Upper lobe of left lung (tissue), 6 donors: ENCODE results near the gene PARVG. TPM values are rescaled to one million over a fixed set of nuclear protein-coding genes. Genes with fewer than 3 reads are reported as not detected.

Experiments used
- ATAC-seq, 2 donors: fragments of 200-7000 bp; cut with Tn5 transposase; one replicate each; pipeline ENCODE4 v1.9.1; 2022; ENCODE audit warnings: mild to moderate bottlenecking in 2 of 2, moderate library complexity in 2 of 2; ENCODE audit not compliant: low FRiP score in 2 of 2
- DNase-seq, 2 donors: peaks; one replicate each; pipeline ENCODE4 v3.0.0-alpha.2; 2019 to 2020
- H3K27ac ChIP-seq, 4 donors: fragments of 200-600 bp; sonication (generic); one replicate each; pipeline ENCODE4 v1.5.1; 2016 to 2019
- H3K27me3 ChIP-seq, 4 donors: fragments of 200-600 bp; sonication (generic); one replicate each; pipeline ENCODE4 v1.5.1; 2017 to 2019
- H3K36me3 ChIP-seq, 4 donors: fragments of 200-600 bp; sonication (generic); one replicate each; pipeline ENCODE4 v1.5.1; 2016 to 2019
- H3K4me1 ChIP-seq, 4 donors: fragments of 200-600 bp; sonication (generic); one replicate each; pipeline ENCODE4 v1.5.1; 2018 to 2019
- H3K4me3 ChIP-seq, 4 donors: fragments of 200-600 bp; sonication (generic); one replicate each; pipeline ENCODE4 v1.5.1; 2017 to 2019; ENCODE audit warnings: mild to moderate bottlenecking in 2 of 4, moderate library complexity in 1 of 4
- H3K9me3 ChIP-seq, 4 donors: fragments of 200-600 bp; sonication (generic); one replicate each; pipeline ENCODE4 v1.5.1; 2018 to 2019
- EP300 ChIP-seq, 4 donors: sonication (generic); formaldehyde crosslinking; IDR thresholded peaks; one replicate each; pipeline ENCODE4 v1.5.1; 2017; ENCODE audit warnings: antibody characterized with exemption in 4 of 4, control low read depth in 2 of 4
- POLR2A ChIP-seq, 4 donors: fragments of 450-650 bp; IDR thresholded peaks; one replicate each; pipeline ENCODE4 v1.5.1; 2016 to 2017; ENCODE audit warnings: antibody characterized with exemption in 4 of 4, mild to moderate bottlenecking in 2 of 4
- POLR2AphosphoS5 ChIP-seq, 2 donors: sonication (generic); formaldehyde crosslinking; IDR thresholded peaks; one replicate each; pipeline ENCODE4 v1.5.1; 2017; ENCODE audit warnings: antibody characterized with exemption in 2 of 2
- WGBS, 2 donors: methylation state at CpG; one replicate each; pipeline ENCODE4 v1.1.5; 2017 to 2018; 5-methylcytosine and 5-hydroxymethylcytosine counted together
- total RNA-seq, 6 donors: library from RNA; depleted of rRNA in 4 of 6; stranded (reverse); fragments of >200 nt in 4 of 6; gene quantifications; one replicate each; pipeline versions ENCODE4 v1.1.0 to v1.2.1, GENCODE V29; 2016 to 2021
- TF ChIP-seq, protein P1 (sequence below), 6 experiments: fragments of 450-650 bp in 4 of 6; fragments of 200-600 bp in 2 of 6; sonication (generic) in 2 of 6; IDR thresholded peaks; one replicate each; pipeline ENCODE4 v1.5.1; 2016 to 2019; ENCODE audit warnings: antibody characterized with exemption in 6 of 6
- donor health status: DM: no; HTN: no; CAD: no; lungs with moderate emphysema.
- donor health status: DM: no; HTN: yes; CAD: no; lungs with severe emphysema.

PARVG gene
- total RNA-seq, 6 donors from 2014 or later, result 42.4 to 315 (median 82.4) TPM

DNA sequence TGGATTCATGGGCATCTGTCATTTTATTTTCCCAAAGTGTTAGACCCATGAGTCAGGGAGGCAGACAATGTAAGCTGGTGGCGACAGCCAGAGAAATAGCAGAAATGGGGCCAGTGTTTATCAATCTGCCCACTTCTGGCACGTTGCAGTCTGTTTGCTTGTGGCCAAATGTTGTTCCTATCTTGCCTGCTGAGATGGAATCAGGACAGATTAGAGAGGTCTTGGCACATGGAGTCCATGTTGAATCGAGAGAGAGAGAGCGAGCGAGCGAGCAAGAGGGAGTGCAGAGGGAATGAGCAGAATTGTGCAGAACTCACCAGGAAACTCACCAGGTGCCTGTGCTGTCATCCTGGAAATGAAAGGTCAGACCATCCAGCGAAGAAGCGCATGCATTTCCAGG, 21.9 kb upstream of the PARVG start:
- ATAC-seq, result no peak
- TF ChIP-seq, protein P1, sequence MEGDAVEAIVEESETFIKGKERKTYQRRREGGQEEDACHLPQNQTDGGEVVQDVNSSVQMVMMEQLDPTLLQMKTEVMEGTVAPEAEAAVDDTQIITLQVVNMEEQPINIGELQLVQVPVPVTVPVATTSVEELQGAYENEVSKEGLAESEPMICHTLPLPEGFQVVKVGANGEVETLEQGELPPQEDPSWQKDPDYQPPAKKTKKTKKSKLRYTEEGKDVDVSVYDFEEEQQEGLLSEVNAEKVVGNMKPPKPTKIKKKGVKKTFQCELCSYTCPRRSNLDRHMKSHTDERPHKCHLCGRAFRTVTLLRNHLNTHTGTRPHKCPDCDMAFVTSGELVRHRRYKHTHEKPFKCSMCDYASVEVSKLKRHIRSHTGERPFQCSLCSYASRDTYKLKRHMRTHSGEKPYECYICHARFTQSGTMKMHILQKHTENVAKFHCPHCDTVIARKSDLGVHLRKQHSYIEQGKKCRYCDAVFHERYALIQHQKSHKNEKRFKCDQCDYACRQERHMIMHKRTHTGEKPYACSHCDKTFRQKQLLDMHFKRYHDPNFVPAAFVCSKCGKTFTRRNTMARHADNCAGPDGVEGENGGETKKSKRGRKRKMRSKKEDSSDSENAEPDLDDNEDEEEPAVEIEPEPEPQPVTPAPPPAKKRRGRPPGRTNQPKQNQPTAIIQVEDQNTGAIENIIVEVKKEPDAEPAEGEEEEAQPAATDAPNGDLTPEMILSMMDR (IDR thresholded peaks at IDR 0.05), result no peak
- no peak for TF ChIP-seq POLR2AphosphoS5 (IDR thresholded peaks at IDR 0.05)
- no peak for TF ChIP-seq POLR2A (IDR thresholded peaks at IDR 0.05)
- TF ChIP-seq EP300 (IDR thresholded peaks at IDR 0.05), result no peak
- no peaks in the 10 kb centered on the region for H3K27me3 ChIP-seq
- WGBS, 2 donors, result 83 to 86% methylated on average over 8 of the region's 8 CpGs
- DNase-seq, result no peak
- H3K36me3 ChIP-seq, result peaks cover 0 to 42% (median 20%) of the 10 kb centered on the region in 4 donors
- H3K4me1 ChIP-seq, result peaks cover 0 to 5% (median 0%) of the 10 kb centered on the region in 4 donors
- no peaks in the 10 kb centered on the region for H3K9me3 ChIP-seq
- H3K4me3 ChIP-seq, result no peak overlapping the region
- no peak overlapping the region for H3K27ac ChIP-seq

DNA sequence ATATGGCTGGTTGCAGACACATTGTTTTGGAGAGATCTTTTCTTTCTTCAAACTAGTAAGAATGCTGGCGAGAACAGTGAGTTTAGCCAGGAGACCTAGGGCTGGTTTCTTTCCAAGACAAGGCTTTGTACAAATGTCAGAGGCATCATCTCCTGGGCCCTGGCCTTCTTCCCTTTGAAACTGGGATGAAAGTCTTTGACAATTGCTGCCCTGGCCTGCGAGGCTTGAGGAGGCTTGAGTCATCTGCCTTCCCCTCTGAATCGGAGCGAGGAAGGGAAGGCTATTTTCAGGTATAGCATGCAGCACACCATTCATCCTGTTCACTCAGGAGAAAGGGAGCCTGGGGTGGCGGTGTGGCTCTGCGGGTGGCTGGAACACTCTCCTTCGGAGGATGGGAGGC, 21.5 kb upstream of the PARVG start:
- peaks cover 0 to 8% (median 0%) of the 10 kb centered on the region in 4 donors for H3K4me1 ChIP-seq
- H3K27ac ChIP-seq, result no peak overlapping the region
- WGBS, 2 donors, result 88% methylated on average over 7 of the region's 7 CpGs
- DNase-seq (no peak), ATAC-seq (no peak)
- peaks cover 0 to 46% (median 22%) of the 10 kb centered on the region in 4 donors for H3K36me3 ChIP-seq
- H3K27me3 ChIP-seq, result no peaks in the 10 kb centered on the region
- H3K4me3 ChIP-seq, result no peak overlapping the region
- no peaks in the 10 kb centered on the region for H3K9me3 ChIP-seq
- TF ChIP-seq, protein P1 (IDR thresholded peaks at IDR 0.05), result no peak

DNA sequence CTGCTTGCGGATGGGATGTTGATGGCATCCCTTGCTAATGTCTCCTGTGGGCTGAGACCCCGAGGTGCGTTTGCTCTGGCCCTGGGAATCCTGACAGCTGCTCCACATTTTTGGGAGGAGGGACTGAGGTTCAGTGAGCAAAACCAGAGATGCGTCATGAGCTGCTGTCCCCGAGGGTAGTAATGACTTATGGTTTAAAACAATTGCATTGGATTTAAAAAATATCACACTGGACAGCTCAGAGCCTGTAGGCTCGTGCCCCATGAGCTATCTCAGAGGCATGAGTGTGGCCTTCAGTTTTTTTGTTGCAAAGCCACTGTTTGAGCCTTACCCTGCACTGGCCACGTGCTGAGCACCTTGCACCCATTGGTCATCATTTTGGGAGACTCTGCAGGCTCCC, 20.9 kb upstream of the PARVG start:
- peaks cover 0 to 12% (median 0%) of the 10 kb centered on the region in 4 donors for H3K4me1 ChIP-seq
- peaks cover 0 to 46% (median 23%) of the 10 kb centered on the region in 4 donors for H3K36me3 ChIP-seq
- H3K27me3 ChIP-seq, result no peaks in the 10 kb centered on the region
- TF ChIP-seq POLR2AphosphoS5 (IDR thresholded peaks at IDR 0.05) (no peak), EP300 (IDR thresholded peaks at IDR 0.05) (no peak), POLR2A (IDR thresholded peaks at IDR 0.05) (no peak)
- TF ChIP-seq, protein P1 (IDR thresholded peaks at IDR 0.05), result no peak
- no peaks in the 10 kb centered on the region for H3K9me3 ChIP-seq
- H3K4me3 ChIP-seq, result no peak overlapping the region
- WGBS, 2 donors, result 91% methylated on average over 7 of the region's 7 CpGs
- ATAC-seq (no peak), DNase-seq (no peak)
- no peak overlapping the region for H3K27ac ChIP-seq

DNA sequence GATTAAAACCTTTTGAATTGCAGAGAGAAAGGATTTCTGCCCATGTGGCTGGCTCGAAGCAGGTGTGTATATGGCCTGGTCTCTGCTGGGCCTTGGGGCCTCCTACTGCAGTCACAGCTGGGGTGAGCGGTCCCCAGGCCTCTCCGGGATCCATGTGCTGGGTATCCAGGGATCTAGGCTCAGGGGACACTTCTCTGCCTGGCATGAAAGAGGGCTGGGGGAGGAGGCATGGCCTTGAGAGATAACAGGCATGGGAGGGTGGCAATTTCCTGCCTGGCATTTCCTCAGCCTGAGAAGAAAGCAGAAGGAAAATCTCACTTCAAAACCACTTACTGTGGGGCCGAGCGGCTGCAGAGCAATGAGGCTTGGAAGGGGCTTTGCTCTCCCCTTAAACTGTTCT, 20.3 kb upstream of the PARVG start:
- Histone ChIP-seq H3K27ac (no peak overlapping the region), H3K36me3 (peaks cover 0 to 47% (median 21%) of the 10 kb centered on the region in 4 donors), H3K9me3 (no peaks in the 10 kb centered on the region), H3K27me3 (no peaks in the 10 kb centered on the region), H3K4me3 (no peak overlapping the region), H3K4me1 (peaks cover 0 to 12% (median 0%) of the 10 kb centered on the region in 4 donors)
- ATAC-seq (peak in 1 of 2 donors; percentile 21), DNase-seq (no peak)
- TF ChIP-seq, protein P1 (IDR thresholded peaks at IDR 0.05), result no peak
- TF ChIP-seq POLR2A (IDR thresholded peaks at IDR 0.05) (no peak), POLR2AphosphoS5 (IDR thresholded peaks at IDR 0.05) (no peak), EP300 (IDR thresholded peaks at IDR 0.05) (no peak)
- WGBS, 2 donors, result 58% methylated on average over 4 to 5 of the region's 5 CpGs

DNA sequence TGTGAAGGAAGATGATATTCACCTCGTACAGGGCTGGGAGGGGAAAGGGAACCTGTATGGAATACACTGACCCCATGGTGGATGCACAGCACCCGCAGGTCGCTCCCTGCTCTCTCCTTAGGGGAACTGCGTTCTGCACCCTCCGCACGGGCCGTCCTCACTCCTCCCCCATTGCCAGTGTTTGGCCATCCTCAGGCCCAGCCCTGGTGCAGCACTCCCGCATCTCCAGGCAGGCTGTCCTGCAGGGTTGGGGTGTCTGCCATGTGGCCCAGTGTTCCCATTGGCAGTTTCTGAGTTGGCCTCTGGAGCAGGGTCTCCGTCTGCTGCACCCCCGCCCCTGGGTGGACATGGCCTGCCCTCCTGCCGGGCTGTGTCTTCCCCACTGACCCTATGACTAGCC, 19.1 kb upstream of the PARVG start:
- peak in 1 of 2 donors; percentile 53 for DNase-seq
- Histone ChIP-seq H3K36me3 (peaks cover 0 to 50% (median 18%) of the 10 kb centered on the region in 4 donors), H3K4me1 (peaks cover 0 to 12% (median 0%) of the 10 kb centered on the region in 4 donors), H3K9me3 (no peaks in the 10 kb centered on the region), H3K4me3 (no peak overlapping the region), H3K27me3 (no peaks in the 10 kb centered on the region), H3K27ac (no peak overlapping the region)
- TF ChIP-seq, protein P1 (IDR thresholded peaks at IDR 0.05), result no peak
- no peak for TF ChIP-seq EP300 (IDR thresholded peaks at IDR 0.05)
- TF ChIP-seq POLR2A (IDR thresholded peaks at IDR 0.05), result no peak
- 97 to 98% methylated on average over 10 to 11 of the region's 11 CpGs for WGBS, 2 donors
- ATAC-seq, result no peak
